HG03045 (cell line): ENCODE results near the gene ASCL5.

Experiments
- ATAC-seq: cut with Tn5 transposase; IDR thresholded peaks from one replicate; pipeline ENCODE4 v1.9.1; 2021; ENCODE audit warnings: mild to moderate bottlenecking, moderate library complexity; ENCODE audit not compliant: unreplicated experiment

ASCL5 gene

DNA sequence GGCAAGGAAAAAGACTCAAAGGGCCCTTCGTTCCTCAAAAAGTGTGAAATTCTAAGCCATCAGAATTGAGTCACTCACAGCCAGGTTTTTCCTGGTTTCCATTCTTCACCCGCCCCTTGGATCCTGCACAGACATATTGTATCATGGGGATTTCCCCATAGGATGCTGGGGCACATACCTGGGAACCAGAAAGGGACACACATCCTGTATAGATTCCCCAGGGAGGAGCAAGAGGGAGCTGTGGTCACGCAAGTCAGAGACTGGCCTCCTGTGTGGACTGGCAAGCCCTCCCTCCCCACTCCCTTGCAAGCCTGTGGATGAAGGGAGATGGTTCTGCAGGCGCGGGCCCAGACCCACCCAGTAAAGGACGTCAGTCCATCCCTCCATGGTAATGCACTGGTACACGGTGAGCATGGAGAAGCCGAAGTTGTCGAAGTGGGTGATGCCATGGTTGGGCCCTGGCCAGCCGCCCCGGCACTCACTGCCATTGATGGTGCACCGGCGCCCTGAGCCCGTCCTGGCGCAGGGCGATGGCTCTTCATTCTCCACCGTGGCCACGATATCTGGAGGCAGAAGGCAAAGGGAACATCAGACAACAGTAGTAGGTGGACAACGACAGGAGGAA, 38.0 kb downstream of the ASCL5 start:
- ATAC-seq = no peak

DNA sequence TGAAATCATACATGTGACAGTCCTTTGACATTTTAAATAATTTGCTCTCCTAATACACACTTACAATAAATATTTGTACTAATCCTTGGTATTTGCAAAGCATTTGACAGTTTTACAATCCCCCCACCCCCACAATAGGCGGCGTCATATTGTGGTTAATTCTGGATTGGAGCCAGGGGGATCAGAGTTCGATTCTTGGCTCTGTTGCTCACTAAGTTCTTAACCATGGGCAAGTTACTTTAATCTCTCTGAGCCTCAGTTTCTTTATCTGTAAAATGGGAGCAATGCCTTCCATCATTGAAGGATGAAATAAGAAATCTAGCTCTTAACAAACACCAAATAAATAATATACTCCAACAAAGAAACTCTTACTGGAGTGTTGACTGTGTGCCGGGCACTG, 38.6 kb downstream of the ASCL5 start:
- no peak for ATAC-seq

DNA sequence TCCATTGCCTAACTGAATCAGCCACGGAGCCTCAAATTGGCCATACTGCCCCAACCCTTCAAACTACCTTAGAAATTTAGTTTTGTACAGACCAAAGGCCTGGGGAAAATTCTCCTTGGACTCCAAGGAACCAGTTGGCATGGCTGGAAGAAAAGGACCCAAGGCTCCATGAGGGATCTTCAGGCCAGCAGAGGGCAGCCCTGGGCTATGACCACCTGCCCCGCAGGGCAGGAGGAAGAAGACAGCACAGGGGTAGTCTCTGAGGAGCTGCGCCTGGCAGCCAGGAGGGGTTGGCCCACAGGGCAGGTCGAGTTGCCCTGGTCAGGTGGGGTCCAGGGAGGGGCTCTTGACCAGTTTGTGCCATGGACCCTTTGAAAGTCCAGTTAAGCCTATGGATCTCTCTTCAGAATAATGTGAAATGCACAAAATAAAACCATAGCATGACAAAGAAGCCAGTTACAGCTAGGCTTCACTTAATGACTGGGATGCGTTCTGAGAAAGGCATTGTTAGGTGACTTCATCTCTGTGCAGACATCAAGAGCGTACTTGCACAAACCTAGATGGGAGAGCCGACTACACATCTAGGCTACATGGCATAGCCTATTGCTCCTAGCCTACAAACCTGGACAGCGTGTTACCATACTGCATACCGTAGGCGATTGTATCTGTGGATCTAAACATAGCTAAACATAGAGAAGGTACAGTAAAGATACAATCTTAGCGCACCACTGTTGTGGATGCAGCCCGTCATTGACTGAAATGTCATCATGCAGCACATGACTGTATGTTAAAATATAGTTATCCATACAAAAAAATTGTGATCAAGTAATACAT, 40.9 kb downstream of the ASCL5 start:
- no peak for ATAC-seq

DNA sequence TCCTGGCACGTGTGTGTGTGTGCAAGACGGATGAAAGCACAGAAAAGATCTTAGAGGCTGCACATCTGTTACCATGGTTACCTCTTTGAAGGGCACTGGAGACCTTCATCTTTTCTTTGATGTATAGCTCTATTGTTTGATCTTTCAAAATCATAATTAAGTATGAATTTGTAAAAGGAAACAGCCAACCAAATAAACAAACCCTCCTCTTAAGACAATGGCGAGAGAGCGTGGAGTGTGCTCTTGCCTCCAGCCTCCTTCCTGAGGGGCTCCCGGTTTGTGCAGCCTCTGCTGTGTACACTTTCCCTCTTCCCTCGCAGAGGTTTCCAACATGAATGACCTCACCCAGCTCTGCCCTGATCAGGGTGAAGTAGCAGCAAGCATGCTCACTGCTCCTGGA, 42.7 kb downstream of the ASCL5 start:
- ATAC-seq = no peak

DNA sequence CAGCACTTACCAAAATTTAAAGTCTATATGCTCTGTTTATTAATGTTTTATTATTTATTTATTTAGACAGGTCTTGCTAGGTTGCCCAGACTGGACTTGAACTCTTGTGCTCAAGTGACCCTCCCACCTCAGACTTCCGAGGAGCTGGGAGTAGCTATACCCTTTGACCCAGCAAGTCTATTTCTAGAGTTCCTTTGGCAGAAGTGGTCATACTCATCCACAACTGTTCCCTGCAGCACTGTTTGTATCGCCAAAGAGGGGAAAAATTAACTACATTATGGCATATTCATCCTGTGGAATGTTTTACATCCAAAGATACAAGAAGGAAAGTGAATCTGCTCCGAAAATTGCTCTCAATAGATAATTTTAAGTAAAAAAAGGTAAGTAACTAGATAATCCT, 43.2 kb downstream of the ASCL5 start:
- ATAC-seq = no peak

DNA sequence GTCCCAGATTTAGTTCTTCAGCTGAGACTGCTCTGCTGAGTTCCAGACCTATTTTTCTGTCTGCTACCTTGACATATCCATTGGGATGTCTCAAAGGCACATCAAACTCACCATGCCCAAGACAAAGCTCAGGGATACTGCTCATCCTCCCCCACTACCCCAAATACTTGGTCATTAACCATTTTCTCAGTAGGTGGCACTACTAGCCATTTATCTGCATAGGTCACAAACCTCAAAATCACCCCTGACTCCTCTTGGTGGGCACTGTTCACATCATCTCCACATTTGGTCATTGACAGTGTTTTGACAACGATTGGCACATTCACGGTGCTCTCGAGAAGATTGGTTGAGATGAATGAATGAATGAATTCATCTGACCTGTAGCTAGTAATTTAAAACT, 46.8 kb downstream of the ASCL5 start:
- ATAC-seq = no peak

DNA sequence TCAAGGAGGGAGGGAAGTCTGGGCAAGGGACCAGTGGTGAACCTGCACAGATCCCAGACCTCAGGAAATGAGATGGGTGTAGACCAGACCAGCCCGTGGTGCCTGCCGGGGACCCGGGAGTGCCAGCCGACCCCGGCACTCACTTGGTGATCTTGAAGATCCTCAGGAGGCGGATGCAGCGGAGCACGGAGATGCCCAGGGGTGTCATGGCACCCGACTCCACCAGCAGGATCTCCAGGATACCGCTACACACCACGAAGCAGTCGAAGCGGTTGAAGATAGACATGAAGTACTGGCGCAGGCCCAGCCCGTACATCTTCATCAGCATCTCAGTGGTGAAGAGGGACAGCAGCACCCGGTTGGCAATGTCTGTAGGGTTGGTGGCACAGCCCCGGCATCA, 49.2 kb downstream of the ASCL5 start:
- no peak for ATAC-seq

DNA sequence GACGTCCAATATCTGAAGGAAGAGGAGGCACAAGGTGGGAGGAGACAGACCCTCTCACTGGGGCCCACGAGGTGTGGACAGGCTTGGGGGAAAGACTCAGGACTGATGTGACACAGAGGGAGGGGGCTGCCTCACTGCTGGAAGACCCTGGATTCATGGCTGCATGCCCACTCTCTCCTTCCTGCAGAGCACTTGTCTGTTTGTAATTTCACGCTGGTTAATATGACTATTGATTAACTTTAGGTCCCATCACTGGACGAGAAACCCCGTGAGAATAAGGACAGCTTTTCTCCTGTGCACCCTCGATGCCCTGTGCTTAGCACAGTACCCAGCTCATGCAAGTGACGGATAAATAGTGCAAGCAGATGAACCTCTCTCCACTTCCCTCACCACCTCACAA, 49.9 kb downstream of the ASCL5 start:
- no peak for ATAC-seq

DNA sequence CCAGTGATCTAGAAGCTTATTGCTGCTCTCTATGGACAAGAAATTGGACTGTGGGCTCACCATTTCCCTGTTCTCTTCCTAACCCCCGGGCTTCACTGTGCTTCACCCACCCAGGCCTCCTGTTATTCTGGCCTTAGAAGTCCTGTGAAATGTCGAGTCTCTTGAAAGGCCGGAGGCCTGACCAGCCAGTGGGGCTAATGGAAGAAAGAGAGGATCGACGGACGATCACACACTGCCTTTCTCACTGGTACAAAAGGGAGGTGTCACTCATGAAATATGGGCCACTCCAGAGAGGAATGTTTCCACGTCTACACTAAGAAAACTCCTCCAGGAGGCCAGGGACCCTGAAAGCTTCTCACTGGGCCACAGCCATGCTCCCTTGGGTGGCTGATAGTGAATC, 50.9 kb downstream of the ASCL5 start:
- no peak for ATAC-seq

DNA sequence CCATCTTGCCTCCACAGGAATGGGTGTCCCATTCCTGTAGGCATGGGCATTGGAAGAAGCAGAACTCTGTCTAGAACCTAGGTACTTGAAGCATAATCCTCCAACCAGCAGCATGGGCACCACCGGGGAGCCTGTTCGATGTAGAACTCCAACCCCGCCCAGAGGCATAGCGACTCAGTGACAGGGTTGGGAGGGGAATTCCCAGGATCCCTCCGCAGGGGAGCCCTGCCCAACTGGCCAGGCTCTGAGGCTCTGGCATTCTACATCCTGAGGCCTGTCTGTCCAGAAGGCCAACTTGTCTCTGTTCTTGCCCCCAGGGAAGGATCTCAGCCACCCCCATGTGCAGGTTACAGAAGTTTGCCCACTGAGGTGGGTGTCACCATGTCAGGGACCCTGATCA, 53.0 kb downstream of the ASCL5 start:
- no peak for ATAC-seq

DNA sequence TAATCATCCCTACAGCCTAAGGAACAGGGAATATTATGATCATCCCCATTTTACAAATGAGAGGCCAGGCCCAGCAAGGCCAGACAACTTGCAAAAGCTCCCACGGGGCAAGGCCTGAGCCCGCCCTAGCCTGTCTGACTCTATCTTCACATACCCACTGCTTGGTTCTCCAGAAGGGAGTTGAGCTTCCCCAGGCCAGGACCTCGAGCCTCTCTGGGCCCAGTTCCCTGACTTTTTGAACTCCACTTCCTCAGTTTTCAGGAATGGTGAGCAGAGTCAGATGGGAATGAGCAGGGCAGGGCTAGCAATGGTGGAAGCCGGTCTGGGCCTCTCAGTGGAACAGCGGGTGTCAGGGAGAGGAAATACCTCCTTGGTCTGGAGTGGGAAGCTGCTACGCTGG, 54.1 kb downstream of the ASCL5 start:
- no peak for ATAC-seq

DNA sequence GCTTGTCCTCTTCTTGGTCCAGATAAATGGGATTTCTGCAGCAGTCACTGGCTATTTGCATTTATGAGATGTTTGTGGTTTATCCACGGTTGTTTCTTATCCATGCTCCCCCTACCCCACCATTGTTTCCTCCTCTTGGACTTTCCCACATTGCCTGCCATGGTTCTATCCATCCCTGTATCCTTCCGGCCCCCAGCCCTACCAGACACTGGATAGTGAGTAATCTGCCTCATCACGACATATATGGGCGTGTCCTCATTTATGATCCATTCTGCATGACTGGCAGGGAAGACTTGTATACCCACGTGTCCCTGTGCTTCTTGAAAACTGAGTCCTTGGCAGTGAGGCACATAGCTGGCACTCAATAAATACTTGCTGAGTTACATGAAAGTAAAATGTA, 54.8 kb downstream of the ASCL5 start:
- no peak for ATAC-seq

DNA sequence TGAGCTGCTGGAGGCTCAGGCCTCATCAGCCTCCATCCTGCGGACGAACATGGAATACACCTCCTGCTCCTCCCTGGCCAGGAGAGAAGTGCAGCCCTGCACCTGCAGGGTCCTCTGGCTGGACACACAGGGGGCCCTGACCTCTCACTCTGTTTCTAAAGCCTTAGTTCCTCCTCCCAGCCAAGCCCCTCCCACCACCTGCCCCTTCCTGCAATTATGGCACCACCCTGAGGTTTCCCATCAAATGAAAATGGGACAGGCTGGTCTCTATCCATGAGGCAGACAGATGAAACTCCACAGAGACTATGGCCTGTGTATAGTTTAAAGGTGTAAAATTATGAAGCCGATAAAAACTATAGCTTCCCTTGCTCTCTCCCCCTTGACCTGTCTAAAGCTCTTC, 57.3 kb downstream of the ASCL5 start:
- no peak for ATAC-seq

DNA sequence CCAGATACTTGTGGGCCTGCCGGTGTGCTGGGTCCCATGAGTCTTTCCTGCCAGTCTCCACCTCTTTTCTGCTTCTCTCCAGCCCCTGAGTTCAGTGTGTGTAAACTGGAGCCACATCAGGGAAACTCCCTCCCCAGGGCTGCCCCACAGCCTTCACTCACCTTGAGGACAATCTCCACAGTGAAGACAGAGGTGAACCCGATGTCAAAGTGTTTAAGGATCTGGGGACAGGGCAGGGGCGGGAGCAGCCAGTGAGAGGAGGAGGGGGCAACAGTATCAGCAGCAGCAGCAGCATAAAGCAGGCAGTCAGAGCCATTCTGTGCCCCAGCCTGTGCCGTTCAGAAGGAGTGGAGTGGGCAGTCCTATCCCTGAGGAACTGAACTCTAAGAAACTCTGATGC, 58.0 kb downstream of the ASCL5 start:
- no peak for ATAC-seq

DNA sequence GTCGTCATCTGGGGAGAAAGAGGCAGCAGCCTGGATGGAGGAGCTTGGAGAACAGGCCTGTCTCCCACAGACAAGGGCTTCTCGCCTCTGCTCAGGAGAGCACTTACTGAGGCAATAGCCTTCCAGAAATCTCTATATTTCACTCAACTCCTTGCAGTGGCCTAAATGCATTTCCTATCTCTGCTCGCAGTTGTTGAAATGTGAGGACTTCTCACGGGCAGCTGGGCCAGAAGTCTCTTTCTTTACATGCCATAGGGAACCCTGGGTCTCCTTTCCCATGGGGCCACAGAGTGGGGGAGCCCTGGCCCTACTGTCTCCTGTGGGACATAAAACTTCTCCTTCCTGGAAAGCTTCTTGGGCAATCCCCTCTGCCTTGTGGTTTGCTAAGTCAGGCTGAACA, 60.0 kb downstream of the ASCL5 start:
- no peak for ATAC-seq

DNA sequence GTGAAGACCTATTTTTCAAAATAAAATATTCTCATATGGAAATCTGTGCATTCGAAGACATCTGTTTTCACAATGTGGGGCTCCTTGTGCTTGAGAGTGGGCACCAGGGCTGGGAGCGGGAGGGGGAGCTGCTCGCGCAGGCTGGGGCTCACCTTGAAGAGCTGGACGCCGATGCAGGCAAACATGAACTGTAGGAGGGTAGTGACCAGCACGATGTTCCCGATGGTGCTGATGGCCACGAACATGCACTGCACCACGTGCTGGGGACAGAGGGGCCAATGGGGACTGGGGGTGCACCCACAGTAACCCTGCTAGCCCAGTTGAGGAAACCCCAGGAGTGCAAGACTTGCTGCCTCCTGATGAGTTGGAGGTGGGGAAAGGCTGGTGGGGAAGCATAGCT, 61.3 kb downstream of the ASCL5 start:
- no peak for ATAC-seq

DNA sequence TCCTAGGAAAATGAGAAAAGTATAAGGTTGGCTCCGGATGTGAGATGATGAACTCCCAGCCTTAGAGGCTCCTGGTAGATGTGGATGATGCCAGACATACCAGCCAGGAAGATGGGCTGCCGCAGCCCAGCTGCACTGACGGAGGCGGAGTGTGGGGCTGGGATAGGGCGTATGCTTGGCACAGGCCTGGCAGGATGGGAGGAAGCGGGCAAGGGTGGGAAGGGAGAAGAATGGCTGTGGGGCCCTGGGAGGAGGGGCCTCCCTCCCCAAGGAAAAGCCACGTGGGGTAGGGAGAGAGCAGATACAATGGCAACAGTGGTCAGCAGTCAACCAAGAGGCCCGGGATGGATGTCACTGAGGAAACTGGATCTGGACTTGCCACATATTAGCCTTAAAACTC, 62.2 kb downstream of the ASCL5 start:
- ATAC-seq = no peak
